GM12801 (cell line): ENCODE data around the gene BHLHA9.

ENCODE experiments used
- CTCF ChIP-seq: IDR thresholded peaks from one replicate; pipeline ENCODE4 v1.5.1; 2011; ENCODE audit warnings: control low read depth; ENCODE audit not compliant: insufficient read length; ENCODE audit errors: extremely low read depth

The BHLHA9 gene

DNA sequence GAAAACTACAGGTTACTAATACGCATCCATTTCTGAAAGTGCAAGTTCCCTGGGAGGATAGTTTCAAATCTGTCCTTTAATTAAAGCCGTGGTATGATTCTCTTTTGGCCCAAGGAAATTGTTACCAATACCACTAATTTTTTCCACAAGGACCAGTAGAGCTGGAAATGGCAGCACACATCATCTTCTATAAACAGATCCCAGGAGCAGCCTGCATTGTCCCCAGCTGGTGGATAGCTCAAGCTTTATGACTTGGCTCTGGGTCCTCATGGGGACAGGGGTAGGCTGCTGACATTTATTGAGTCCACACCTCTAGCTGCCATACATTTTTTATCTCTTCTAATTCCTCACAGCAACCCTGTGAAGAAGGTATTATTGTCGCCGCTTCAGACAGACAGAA, 35.8 kb upstream of the BHLHA9 start:
- no peak for TF ChIP-seq CTCF

GRCh38 chr17:1237471-1237870, 32.8 kb upstream of the BHLHA9 start:
- TF ChIP-seq CTCF, result no peak

DNA sequence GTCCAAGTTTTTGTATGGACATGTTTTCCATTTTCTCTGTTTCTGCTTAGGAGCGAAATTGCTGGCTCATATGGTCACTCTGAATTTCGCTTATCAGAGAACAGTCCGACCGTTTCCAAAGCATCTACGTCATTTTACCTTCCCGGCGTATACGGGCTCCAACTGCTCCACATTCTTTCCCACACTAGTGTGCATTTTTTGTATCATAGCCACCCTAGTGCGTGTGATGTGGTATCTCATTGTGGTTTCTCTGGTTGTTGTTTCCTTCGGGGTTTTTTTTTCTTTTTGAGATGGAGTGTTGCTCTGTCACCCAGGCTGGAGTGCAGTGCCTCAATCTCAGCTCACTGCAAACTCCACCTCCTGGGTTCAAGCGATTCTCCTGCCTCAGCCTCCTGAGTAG, 31.0 kb upstream of the BHLHA9 start:
- TF ChIP-seq CTCF, result no peak

DNA sequence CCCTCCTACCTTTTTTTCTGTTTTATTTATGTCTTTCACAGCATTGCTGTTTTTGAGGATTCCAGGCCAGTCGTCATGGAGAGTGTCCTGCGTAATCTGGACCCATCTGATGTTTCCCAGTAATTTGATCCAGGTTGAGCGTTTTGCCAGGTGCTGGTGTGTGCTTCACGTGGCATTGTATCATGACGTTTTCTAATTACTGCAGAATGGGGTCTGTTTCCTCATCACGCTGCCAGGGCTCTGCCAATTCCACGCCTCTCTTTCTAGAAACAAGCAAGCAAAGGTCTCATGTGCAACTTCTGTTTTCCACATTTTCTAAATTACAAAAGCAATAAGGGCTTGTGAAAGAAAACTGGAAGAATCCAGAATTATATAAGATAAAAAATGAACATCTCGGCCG, 28.3 kb upstream of the BHLHA9 start:
- TF ChIP-seq CTCF, result no peak

- TF ChIP-seq CTCF, result no peak
Observed at GRCh38 chr17:1244606-1245012, 25.6 kb upstream of the BHLHA9 start.

DNA sequence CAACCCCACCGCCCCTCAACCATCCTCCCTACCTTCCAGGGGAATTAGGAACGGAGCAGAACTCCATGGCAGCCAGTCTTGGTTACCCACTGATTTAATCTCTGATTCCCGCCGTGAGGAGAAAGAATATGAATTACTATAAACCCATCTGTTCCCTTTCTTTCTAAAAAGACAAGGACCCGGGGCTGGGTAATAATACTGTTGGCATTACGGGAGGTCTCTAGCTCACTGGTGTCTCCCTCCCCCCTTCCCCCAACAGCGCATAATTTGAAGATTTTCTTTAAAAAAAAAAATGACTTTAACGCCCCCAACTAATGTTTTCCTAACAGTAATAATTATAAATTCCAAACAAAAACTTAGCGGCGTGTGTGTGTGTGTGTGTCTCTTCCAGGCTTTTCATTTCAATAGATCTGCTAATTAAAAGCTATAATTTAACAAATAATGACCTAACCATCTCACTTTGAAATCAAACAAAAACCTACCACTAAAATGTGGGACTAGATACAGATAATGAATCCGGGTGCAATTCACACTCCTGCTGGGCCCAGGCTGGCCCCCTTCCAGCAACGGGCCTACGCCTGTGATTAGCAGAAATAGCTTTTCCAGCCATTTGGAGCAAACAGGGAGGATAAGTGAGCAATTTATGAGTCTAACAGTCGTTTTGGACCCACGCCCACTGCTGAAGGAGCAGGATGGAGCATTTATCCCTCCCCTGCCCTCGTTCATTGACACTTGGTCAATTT, 18.2 kb upstream of the BHLHA9 start:
- no peak for TF ChIP-seq CTCF

DNA sequence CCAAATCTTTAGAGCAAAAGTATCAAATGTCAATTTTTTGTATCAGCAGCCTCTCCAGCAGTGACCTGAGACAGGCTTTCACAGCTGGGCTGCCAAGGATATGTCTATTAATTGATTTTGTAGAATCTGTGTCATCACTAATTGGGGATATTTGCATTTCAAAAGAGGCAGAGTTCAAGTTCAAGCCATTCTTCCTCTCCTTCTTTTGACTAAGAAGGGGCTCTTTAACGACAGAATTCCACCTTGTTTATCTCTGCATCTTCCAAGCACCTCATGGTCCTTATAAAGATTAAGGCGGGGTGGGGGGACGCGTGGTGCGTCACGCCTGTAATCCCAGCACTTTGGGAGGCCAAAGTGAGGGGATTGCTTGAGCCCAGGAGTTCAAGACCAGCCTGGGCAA, 15.2 kb upstream of the BHLHA9 start:
- no peak for TF ChIP-seq CTCF

- no peak for TF ChIP-seq CTCF
Observed at GRCh38 chr17:1256699-1257098, 13.5 kb upstream of the BHLHA9 start.
